Right ventricle myocardium superior (tissue), 1 donor: ENCODE results near the gene TCFL5. TPM values are rescaled to one million over a fixed set of nuclear protein-coding genes. Genes with fewer than 3 reads are reported as not detected.
A peak's percentile ranks its signal among the peaks of the same experiment; 100 is the strongest.

Experiments
- ATAC-seq: fragments of 200-7000 bp; cut with Tn5 transposase; one replicate; pipeline ENCODE4 v1.9.1; 2020; ENCODE audit warnings: mild to moderate bottlenecking; ENCODE audit not compliant: poor library complexity
- DNase-seq: peaks from one replicate; pipeline ENCODE4 v3.0.0-alpha.2; 2020
- intact Hi-C: fragments of 100-400 bp; cut with DNase I; formaldehyde crosslinking; loops from one replicate; pipeline ENCODE4 v1.11.2; 2022
- long read RNA-seq: library from polyadenylated mRNA; unstranded; transcript quantifications from one replicate; pipeline ENCODE4 v2.0.0, GENCODE V29; 2021
- total RNA-seq: library from RNA; stranded (reverse); fragmentation: NEBNext Ultra II Directional; extraction: Animal tissue kit (Norgen Biotek cat#: 25700); gene quantifications from one replicate; pipeline ENCODE4 v1.2.1, GENCODE V29; 2021
- donor health status: DM: no; HTN: yes; CAD: no; lungs with severe emphysema.

TCFL5 gene
- total RNA-seq, result 6.1 TPM
- long read RNA-seq, transcript TCFL5-202 (6 exons, 2,456 nt), result major isoform, 12 of 35 reads
- long read RNA-seq, partial matches to known transcripts, result 1 of 35 reads
- long read RNA-seq, other reads (novel, unspliced or antisense), result 20 of 35 reads

DNA sequence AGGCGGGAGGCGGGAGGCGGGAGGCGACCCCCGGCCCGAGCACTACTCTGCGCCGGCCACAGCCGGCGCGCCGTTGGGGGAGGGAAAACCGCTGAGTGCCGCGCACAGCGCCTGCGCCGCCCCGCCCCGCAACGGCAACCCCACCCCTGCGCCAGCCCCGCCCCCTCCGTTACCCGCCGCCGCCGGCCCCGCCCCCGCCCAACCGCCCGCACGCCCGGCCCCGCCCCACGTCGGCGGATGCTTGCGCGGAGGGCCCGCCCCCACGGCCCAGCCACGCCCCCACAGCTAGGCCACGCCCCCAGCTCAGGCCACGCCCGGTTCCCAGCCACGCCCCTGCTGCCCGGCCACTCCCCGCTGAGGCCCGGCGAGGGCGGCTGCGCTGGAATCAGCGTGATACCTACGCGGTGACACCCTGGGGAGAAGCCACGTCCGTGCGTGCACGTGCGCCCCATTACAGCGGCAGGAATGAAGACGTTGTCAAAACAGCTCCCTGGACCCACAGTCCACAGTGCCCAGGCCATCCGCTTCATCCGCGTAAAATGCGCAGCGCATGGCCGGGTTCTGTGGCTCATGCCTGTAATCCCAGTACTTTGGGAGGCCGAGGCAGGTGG, at the start of gene TCFL5:
TCFL5 (minus strand) TSS at position 97 of the 611 bp plus-strand sequence. CDS start 152 bp downstream, outside the sequence.
- intact Hi-C loops, result no loop called here
- peak; percentile 93 for DNase-seq
- peak; percentile 99 for ATAC-seq

DNA sequence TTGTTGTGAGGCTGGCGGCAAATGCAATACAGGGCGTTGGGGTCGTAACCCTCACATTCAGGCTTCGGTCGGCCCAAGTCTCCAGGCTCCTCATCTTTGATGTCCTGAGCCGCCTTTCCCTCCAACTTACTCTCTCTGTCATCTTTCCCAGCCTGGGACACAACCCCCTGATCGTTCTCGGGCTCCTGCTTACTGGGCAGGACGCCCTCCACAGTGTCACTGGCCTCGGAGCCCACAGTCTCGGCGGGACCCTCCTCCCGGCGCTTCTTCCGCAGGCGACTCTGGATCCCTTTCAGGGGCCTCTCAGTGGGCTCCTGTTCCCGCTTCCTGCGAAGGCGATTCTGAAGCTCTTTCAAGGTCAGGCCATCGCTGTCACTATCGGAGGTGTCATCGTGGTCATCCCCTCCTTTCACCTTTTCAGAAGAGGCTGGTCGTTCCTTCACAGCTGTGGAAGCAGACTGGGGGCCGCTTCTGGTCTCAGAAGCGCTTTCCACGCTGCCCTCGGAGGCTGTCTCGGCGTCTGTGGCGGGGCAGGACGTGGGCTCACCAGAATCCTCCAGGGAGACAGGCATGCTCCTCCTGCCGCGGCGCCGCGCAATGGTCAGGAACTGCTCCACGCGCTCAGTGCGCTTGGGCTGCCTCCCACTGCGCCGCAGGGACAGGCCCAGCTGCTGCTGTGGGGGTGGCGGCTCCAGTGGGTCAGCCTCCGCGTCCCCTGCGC, 49.3 kb upstream of the TCFL5 start:
- no peak for ATAC-seq
- intact Hi-C loops, result no loop called here
- no peak for DNase-seq

DNA sequence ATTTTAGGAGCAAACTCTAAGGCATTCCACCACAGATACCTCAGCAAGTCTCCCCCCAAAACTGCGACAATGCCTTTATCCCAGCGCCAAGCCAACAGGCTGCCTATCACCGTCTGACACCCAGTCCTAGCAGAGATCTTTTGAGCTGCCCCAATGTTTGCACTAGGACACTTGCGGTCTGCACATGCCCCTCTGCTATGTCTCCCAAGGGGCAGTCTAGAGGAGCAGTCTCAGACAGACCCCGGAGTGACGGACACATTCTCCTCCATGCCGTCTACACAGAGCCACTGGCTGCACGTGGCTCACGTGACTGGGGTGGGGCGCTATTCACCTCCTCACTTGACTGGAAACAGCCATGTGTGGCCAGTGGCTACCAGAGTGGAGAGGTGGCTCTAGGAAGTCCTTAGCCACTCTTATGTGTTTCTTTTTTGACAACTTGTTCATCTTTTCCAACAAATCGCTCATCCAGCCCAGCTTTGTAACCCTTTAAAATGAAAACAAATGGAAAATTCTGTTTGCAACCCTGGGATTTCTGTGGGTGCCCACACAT, 48.7 kb upstream of the TCFL5 start:
- intact Hi-C loops, result no loop called here
- no peak for DNase-seq

DNA sequence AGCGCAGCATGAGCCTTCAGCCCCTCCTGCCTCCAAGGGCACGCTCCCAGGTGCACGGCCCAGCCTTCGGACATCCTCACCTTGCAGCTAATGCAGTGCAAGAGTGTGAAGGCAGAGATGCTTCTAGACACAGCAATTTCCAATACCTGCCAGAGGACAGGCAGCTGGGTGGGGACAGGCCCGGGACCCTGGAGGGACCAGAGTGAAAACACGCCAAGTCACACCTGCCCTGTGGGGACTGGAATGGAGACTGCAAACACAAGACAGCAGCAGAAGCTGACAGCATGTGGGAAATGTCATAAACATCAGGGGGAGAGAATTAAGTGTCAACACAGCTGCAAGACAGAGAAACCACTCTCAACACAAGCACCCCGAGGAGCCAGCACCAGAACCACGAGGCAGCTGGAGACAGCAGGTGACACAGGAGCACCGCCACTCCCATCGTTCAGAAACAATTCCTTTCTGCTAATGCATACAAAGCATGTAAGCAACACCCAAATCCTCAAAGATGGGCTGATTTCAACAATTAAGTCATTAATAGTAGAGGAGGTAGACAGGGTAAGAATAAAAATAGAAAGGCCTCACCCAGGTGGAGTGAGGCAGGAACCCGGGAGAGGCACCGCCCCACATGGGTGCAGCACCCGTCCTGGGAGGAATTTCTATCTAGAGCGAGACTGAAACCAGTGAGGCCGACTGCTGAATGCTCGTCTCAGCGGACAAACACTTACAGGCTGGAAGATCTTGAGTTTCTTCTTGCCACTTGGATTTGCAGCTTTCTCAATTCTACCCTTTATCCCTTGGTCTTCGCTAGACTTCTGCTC, 47.6 kb upstream of the TCFL5 start:
- intact Hi-C loops, result no loop called here

More for the DNA sequence above, 48.7 kb upstream of the TCFL5 start:
- ATAC-seq, result no peak

DNA sequence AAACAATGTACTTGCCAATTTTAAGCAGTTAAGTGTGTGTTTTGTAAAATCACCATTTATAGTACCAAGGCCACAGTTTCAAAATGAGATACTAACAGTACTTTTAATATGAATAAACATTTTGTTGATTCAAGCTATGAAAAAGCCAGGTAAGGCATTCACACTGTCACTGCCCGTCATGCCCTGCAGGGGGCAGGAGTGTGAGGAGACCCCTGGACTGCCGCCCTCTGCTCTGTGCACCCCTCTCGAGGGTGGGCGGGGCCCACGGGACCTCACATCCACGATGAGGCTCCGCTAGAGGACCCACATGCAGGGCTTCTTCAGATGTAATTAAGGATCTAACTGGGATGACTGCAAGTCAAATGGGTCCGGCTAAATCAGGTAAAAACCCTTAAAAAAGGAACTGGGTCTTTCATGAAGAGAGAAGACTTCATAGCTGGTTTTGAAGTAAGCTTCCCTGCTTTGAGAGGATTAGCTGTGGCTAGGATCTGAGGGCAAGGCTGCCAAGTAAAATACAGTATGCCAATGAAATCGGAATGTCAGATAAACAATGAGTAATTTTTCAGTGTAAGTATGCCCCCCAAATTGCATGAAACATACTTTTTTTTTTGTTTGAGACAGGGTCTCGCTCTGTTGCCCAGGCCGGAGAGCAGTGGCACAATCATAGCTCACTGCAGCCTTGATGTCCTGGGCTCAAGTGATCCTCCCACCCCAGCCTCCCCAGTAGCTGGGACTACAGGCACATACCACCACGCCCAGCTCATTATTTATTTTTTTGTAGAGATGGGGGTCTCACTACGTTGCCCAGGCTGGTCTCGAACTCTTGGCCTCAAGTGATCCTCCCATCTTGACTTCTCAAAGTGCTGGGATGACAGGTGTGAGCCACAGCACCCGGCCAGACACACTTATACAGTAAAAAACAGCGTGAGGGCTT, 46.0 kb upstream of the TCFL5 start:
- intact Hi-C loops, result no loop called here
- DNase-seq (no peak), ATAC-seq (no peak)

More for the DNA sequence above, 47.6 kb upstream of the TCFL5 start:
- DNase-seq (no peak), ATAC-seq (no peak)

DNA sequence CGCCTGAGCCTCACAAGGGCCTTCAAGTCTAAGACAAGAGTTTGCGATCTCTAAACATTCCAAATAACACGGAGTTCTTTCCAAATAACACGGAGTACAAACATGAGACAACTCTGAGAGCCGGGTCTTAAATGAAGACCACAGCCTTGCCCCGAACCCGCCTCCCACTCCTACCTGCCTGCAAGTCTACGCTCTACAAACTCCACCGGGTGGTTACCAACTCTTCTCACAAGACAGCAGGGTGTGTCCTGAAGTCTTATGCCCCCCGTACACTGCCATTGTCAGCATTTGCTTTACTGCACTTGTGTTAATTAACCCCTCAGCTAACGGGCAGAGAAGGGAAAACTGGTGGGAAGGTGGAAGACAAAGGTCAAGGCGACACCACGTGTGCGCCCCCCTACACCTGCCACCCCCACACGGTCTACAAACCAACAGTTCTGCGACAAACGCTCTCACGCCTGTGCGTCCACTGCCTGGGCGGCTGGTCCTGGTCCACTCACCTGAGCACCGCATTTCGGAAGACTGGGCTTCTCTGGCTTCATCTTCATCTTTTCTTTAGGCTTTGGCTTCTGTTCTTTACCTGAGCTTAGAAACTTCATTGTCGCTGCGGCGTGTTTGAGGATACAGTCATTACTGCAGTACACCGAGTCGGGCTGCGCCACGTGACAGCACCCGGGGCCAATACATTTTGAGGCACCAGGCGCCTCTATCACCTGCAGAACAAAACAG, 45.2 kb upstream of the TCFL5 start:
- no peak for DNase-seq
- ATAC-seq, result no peak
- intact Hi-C loops, result no loop called here

DNA sequence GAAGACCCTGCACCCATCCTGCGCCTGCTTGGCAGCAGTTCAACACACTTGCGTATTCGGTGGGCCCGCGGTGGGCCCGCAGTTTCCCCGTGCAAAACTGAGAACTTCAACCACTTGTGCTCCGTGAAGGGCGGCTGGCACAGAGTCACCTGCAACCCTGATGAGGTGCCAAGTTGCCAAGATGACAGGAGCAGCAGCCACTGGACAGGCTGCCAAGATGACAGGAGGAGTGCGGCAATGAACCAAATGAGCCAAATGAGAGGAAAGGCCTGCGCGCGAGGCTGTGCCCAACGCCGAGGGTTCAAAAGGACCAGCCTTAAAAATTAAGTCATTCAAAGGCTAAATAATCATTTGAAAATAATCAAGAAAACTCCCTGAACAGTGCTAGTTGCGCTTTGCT, 44.6 kb upstream of the TCFL5 start:
- DNase-seq (peak; percentile 75), ATAC-seq (peak; percentile 79)
- intact Hi-C loops, result no loop called here

DNA sequence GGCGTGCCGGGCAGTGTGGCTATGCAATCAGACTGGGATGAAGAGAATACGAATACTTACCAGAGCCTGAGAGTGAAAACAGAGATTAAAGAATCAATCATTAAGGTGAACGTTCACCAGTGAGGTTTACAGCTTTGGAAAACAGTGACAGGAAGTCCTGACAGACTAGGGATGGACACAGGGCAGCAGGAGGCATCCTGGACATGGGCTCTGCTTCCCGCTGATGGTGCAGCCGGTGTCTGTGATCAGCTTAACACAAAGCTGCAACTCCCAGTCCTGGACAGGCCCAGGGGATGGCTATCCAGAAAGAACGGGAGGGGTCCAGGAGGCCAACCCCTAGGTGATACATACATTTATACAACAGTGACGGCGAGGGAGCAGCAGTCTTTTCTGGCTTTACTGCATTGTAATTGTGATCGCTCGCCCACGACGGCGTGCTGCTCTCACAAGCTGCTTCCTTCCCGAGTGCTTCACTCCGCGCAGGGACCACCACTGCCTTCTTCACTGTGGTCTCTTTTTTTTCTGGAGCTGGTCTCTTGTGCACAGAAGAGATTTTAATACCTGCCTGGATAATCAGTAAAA, 44.0 kb upstream of the TCFL5 start:
- ATAC-seq, result no peak
- DNase-seq, result no peak
- intact Hi-C loops, result no loop called here

DNA sequence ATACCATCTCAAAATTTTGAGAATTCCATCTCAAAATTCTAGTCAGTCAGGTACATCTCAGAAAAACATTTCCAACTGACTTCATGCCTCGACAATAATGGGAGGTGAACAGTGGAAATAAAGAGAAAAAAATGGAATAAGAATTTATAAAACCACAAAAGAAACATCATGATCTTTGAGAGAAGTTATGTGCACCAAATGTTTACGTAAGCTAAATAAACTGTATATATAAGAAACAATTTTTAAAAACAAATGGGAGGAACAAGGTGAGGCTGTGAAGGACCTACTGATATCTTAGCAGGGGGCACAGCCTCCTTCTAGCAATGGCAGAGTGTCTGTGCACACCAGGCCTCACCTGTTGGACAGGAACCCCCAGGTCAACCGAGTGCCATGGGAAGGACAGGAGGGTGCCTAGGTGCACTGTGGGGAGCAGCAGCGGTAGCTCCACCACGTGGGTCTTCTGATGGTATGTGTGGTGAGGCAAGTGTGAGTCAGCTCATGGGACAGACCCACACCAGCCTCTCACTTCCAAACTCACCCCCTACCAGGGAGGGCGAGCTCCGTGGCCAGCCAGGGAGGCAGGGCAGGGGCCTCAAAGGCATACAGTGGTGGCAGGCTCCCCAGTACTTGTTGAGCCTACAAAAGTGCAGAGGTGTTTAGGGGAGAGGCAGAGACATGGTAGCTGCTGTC, 41.4 kb upstream of the TCFL5 start:
- intact Hi-C loops, result no loop called here
- DNase-seq, result no peak
- no peak for ATAC-seq

DNA sequence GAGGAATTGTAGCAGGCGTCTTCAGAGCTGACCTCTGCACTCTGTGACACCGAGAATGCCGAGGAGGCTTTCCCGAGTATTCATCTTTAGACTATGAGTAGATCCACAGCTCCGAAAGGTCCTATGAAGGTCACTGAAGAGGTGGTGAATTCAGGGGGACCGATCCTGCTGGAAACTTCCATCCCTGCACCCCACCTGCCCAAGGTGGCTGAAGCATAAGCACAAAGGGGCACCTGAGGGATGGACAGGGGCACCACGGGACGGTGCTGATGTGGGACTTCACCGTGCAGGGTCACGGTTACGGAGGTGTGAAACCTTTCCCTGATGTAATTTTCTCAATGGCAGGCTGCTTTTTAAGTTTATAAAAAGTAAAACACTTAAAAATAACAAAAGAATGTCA, 40.3 kb upstream of the TCFL5 start:
- intact Hi-C loops, result no loop called here
- ATAC-seq (no peak), DNase-seq (no peak)

DNA sequence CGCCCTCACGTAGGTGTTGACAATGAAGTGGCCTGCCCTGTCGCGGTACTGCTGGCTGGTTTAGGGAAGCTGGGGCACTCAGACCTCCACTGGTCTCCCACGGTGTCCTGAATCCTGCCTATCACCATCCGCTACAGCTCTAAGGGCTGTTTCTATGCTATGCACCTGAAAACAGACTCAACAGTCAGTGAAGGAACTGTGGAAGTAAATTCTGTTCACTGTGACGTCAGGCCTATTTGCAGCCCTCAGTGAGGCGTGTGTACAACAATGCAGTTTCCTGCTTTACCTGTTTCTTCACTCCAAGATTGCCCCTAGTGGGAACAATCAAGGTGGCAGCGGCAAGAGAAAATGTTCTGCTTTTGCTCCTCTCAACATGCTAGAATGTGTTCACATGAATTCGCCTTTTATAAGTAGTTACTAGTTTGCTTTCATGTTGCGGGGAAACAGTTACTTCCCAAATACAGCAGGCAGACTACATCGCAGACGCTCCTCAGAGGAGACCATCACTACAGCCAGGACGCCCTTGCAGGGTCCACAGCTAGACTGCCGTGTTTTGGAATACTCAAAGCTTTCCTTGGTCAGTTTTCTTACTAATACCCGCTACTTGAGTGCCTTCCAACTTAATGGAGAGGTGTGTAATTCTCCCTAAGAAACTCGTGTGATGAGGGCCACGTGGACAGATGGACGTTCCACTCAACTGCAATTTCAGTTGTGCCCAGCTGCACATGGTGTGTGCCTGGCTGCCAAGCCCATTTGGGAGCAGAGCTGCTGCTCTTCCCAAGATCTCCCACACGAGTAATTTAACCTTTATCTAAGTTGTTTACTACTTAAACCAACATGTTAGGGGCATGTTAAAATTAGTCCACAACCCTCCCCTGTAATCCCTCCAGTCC, 39.3 kb upstream of the TCFL5 start:
- ATAC-seq (no peak), DNase-seq (no peak)
- intact Hi-C loops, result no loop called here

DNA sequence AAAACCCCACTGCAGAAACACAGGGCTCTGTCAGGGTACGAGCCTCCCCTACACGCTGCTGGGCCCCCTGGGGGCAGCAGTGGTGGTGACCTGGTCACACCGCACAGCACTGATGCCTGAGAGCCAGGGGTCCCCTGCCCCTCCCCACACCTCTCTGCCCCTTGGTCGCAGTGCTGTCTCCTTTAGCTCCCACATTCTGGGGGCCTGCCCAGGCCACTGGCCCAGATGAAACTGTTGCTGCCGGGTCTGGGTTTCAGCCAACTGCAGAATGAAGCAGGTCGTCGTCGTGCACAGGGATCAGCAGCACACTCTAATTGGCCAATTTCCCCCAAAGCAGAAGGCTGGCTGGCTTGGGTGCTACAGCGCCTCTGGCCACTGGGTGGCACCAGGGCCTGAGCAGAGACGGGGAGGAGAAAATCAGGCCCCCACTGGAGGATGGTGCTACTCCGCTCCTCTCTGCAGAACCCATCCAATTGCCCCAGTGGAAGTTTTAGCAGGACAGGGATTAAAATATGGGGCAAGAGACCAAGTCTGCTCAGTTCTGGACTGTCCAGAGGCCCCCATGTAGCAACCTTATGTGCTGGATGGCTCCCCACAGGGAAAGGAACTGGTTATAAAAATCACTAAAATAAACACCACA, 38.5 kb upstream of the TCFL5 start:
- DNase-seq (peak; percentile 79), ATAC-seq (peak; percentile 93)
- intact Hi-C loops, result no loop called here

DNA sequence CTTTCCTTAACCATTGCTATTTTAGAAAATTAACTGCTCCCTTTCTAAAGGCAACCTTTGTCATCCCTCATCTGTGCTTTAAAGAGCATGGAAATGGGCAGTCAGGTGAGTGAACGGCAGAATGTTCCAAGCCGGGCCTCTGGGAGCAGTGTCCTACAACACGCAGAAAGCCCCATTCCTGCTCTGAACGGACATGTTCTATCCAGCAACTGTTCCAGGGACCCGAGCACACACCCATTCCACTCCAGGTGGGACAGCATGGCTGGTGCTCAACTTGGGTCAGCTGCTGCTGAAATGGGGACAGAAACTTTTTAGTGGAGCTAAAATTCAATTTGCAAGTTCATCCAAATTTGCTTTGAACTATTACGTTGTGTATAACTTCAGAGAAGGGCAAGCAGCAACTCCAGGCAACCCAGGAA, 38.0 kb upstream of the TCFL5 start:
- no peak for DNase-seq
- ATAC-seq, result peak; percentile 56
- intact Hi-C loops, result no loop called here

DNA sequence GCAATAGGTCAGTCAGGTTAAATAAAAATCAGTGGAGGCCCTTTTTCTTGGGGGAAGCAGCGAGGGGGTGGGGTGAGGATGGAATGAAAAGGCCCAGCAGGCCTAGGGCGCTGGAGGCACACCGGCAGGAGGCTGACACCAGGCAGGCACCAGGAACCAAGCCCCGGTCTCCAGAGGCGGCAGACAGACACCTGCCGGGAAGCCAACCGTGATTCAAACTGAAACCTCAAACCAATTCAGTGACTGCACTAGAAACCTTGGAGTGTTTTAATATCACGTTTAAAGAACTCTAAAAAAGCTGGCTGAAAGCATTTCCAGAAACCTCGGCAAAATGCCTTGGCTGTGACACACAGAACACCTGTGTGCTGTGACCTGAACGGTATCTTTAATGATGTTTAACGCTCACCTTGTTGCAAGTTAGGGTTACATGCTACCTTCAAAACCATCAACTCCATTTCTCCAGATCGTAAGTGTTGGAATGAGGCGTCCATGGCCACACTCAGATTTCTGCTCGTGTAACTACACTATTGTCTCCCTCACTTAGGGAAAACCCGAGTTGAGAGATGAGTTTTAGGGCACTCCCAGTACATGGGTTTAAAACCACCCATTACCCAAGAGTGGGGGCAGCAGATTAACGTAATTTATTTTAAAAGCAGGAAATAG, 37.5 kb upstream of the TCFL5 start:
- intact Hi-C loops, result no loop called here
- no peak for DNase-seq

More for the DNA sequence above, 37.5 kb upstream of the TCFL5 start:
- no peak for ATAC-seq
